Activated CD8-positive, alpha-beta T cell treated with anti-CD3 and anti-CD28 coated beads for 36 hours (primary cell): ENCODE measurements around the gene CDT1. TPM values are rescaled to one million over a fixed set of nuclear protein-coding genes. Genes with fewer than 3 reads are reported as not detected.

Experiments
- ATAC-seq: fragments of 200-7000 bp; cut with Tn5 transposase; one replicate; pipeline ENCODE4 v1.10.0; 2021; ENCODE audit warnings: mild to moderate bottlenecking, moderate library complexity
- CTCF ChIA-PET: fragments of 350-600 bp; sonication (Branson Sonifier 250); formaldehyde crosslinking; loops from one replicate; lab custom pipeline; 2021; ENCODE audit warnings: antibody characterized with exemption; lab: Charles Lee
- POLR2A ChIA-PET: fragments of 350-600 bp; sonication (Branson Sonifier 250); formaldehyde crosslinking; loops from one replicate; lab custom pipeline; 2021; ENCODE audit warnings: antibody characterized with exemption; lab: Charles Lee
- DNase-seq: peaks from one replicate; pipeline ENCODE4 v3.0.0-alpha.2; 2020
- H3K27ac Mint-ChIP-seq: one replicate; pipeline ENCODE4 v1.8.0; 2021; ENCODE audit warnings: mild to moderate bottlenecking, mixed read lengths
- H3K27me3 Mint-ChIP-seq: one replicate; pipeline ENCODE4 v1.8.0; 2021; ENCODE audit warnings: mixed read lengths
- H3K36me3 Mint-ChIP-seq: one replicate; pipeline ENCODE4 v1.8.0; 2021; ENCODE audit warnings: low read depth, mixed read lengths
- H3K4me1 Mint-ChIP-seq: one replicate; pipeline ENCODE4 v1.8.0; 2021; ENCODE audit warnings: low read depth, mixed read lengths
- H3K4me3 Mint-ChIP-seq: one replicate; pipeline ENCODE4 v1.8.0; 2021; ENCODE audit warnings: mild to moderate bottlenecking, moderate library complexity, mixed read lengths
- H3K9me3 Mint-ChIP-seq: one replicate; pipeline ENCODE4 v1.8.0; 2021; ENCODE audit warnings: mixed read lengths
- intact Hi-C: fragments of 100-400 bp; cut with micrococcal nuclease; formaldehyde crosslinking; loops from one replicate; pipeline ENCODE4 v1.10.0; 2022
- total RNA-seq, 2 experiments: library from RNA; stranded (reverse); gene quantifications; one replicate each; pipeline ENCODE4 v1.2.3, GENCODE V29; 2021
- TF ChIP-seq, protein P1 (sequence below): fragments of 200-600 bp; IDR thresholded peaks from one replicate; pipeline ENCODE4 v1.8.0; 2022; ENCODE audit warnings: antibody characterized with exemption, mild to moderate bottlenecking

The CDT1 gene
- total RNA-seq, 2 experiments from 2014 or later: 180 to 182 TPM

DNA sequence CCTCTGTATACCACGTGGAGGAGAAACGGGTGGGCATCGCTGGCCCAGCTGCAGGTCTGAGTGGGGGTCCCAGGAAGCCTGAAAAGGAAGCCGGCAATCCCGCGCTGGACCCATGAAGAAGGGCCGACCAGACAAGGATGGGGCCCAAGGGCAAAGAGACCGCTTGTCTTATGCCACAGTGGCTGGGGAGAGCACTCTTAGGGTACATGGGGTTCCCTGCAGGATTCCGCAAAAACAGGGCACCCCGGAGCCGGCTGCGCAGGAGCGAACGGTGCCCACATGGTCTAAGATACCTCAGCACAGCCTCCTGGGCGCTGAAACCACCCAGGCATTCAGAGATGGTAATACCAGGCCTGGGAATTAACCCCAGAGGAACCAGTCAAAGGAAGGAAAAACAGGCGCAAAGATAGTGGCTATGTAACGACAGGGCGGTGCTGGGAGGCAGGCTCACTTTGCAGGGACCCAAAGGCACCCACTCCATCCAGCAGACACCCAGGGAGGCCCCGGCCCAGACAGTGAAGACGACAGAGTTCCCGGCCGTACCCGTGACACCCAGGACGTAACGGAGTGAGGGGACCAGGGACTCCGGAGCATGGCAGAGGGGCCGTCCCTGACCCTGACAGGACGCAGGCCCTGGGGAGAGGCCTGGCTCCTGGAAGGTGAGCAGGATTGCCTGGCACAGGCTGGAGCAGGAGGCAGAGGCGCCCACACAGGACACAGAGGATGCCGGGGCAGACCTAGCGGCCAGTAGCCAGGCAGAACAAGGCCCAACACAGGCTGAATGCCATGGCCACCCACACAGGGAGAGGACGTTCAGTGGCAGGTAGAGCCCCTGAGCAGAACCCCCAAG, 28.8 kb upstream of the CDT1 start:
- Mint-ChIP-seq H3K27me3 (no peaks in the 10 kb centered on the region), H3K36me3 (no peaks in the 10 kb centered on the region), H3K4me3 (no peak overlapping the region), H3K4me1 (peaks cover 16% of the 10 kb centered on the region), H3K9me3 (no peaks in the 10 kb centered on the region), H3K27ac (no peak overlapping the region)
- CTCF ChIA-PET: interaction anchor here (1.2 to 1.5 kb wide), 3 partner anchors 8 to 37 kb away, joined by 3 to 4 read pairs (median 3); no protein-coding TSS in a partner anchor
- intact Hi-C loops: no loop called here
- POLR2A ChIA-PET: no interaction called here
- DNase-seq (no peak), ATAC-seq (no peak)
- TF ChIP-seq, protein P1, sequence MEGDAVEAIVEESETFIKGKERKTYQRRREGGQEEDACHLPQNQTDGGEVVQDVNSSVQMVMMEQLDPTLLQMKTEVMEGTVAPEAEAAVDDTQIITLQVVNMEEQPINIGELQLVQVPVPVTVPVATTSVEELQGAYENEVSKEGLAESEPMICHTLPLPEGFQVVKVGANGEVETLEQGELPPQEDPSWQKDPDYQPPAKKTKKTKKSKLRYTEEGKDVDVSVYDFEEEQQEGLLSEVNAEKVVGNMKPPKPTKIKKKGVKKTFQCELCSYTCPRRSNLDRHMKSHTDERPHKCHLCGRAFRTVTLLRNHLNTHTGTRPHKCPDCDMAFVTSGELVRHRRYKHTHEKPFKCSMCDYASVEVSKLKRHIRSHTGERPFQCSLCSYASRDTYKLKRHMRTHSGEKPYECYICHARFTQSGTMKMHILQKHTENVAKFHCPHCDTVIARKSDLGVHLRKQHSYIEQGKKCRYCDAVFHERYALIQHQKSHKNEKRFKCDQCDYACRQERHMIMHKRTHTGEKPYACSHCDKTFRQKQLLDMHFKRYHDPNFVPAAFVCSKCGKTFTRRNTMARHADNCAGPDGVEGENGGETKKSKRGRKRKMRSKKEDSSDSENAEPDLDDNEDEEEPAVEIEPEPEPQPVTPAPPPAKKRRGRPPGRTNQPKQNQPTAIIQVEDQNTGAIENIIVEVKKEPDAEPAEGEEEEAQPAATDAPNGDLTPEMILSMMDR: no peak

DNA sequence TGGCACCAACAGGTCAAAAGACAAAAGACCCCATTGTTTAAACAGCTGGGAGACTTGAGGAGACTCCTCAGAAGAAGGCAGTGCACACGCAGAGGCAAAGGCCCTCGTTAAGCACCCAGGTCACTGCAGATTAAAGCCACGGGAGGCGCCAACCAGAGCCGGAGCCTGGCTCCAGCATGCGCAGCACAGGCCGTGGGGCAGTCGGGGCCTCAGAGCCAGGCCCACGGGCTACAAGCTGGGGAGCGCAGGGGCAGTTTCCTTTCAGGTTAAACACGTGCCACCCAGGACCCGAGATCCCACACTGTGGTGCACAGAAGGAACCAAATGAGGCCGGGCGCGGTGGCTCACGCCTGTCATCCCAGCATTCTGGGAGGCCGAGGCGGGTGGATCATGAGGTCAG, 27.8 kb upstream of the CDT1 start:
- DNase-seq: no peak
- H3K27ac Mint-ChIP-seq: no peak overlapping the region
- peaks cover 18% of the 10 kb centered on the region for H3K4me1 Mint-ChIP-seq
- CTCF ChIA-PET: interaction anchor here (0.6 kb wide), 1 partner anchor 8 kb away, joined by 3 read pairs; no protein-coding TSS in a partner anchor
- intact Hi-C loops: no loop called here
- POLR2A ChIA-PET: no interaction called here
- H3K36me3 Mint-ChIP-seq: no peaks in the 10 kb centered on the region
- no peaks in the 10 kb centered on the region for H3K9me3 Mint-ChIP-seq
- no peak for ATAC-seq
- TF ChIP-seq, protein P1: no peak
- no peaks in the 10 kb centered on the region for H3K27me3 Mint-ChIP-seq
- H3K4me3 Mint-ChIP-seq: no peak overlapping the region

DNA sequence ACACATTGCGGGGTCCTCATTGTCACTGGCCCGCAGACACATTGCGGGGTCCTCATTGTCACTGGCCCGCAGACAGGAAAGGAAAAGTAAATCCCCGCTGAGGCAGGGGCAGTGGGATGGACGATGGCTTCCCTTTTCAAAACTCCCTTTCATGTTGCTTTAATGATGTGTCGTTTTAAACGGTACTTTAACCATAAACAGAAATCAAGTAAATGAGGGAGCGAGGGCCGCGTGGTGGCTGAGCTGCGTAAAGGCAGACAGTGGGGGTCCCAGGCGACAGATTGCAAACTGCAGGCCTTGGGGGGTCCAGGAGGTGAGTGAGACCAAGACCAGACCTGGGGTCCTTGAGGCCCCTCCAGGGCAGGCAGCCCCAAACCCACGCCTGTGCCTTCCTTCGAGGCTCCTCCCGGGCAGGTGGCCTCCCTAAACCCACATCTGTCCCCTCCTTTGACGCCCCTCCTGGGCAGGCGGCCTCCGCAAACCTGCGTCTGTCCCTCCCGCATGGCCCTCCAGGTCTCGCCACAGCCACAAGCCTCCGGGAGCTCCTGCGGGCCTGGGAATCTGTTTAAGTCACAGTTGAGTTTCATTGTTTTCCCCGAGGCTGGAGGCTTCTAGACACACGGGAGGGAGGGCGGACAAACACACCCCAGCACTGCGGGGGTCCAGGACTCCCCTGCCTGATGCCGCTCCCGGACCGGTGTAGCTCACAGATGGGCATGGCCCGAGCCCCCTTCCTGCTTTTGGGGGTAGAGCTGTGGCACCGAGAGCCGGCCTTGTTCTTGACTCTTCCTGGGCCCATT, 25.9 kb upstream of the CDT1 start:
- TF ChIP-seq, protein P1: no peak
- Mint-ChIP-seq H3K4me1 (peaks cover 33% of the 10 kb centered on the region), H3K27me3 (no peaks in the 10 kb centered on the region), H3K36me3 (no peaks in the 10 kb centered on the region), H3K9me3 (no peaks in the 10 kb centered on the region), H3K27ac (no peak overlapping the region), H3K4me3 (no peak overlapping the region)
- intact Hi-C loops: no loop called here
- CTCF ChIA-PET: interaction anchor here (1.2 kb wide), 1 partner anchor 35 kb away, joined by 3 read pairs; no protein-coding TSS in a partner anchor
- ATAC-seq (no peak), DNase-seq (no peak)
- POLR2A ChIA-PET: no interaction called here

DNA sequence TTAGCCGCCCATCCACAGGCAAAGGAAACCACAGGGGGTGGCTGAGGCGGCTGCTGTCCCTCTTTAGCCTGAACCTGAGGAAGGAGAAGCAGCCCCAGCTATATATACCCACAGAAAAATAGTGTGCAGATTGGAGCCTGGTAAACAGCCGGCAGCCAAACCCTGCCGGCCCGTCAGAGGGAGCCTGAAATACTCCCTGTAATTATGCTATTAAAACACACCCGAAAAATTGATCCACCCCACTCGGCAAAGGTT, 25.4 kb upstream of the CDT1 start:
- H3K27ac Mint-ChIP-seq: no peak overlapping the region
- DNase-seq (no peak), ATAC-seq (no peak)
- TF ChIP-seq, protein P1: no peak
- no peaks in the 10 kb centered on the region for H3K27me3 Mint-ChIP-seq
- H3K36me3 Mint-ChIP-seq: no peaks in the 10 kb centered on the region
- H3K4me3 Mint-ChIP-seq: no peak overlapping the region
- CTCF ChIA-PET: interaction anchor here (1.2 kb wide), 1 partner anchor 35 kb away, joined by 3 read pairs; no protein-coding TSS in a partner anchor
- POLR2A ChIA-PET: no interaction called here
- H3K4me1 Mint-ChIP-seq: peaks cover 38% of the 10 kb centered on the region
- no peaks in the 10 kb centered on the region for H3K9me3 Mint-ChIP-seq
- intact Hi-C loops: no loop called here
